Tongue (tissue), 3 donors: Measurements from ENCODE around the gene KCNK7. TPM values are rescaled to one million over a fixed set of nuclear protein-coding genes. Genes with fewer than 3 reads are reported as not detected.

Experiments used
- DNase-seq: peaks from one replicate; pipeline ENCODE4 v3.0.0-alpha.2; 2015
- small RNA-seq: library from RNA; depleted of rRNA; stranded (forward); fragments of <200 nt; gene quantifications from one replicate; pipeline ENCODE3, GENCODE V24; 2014; ENCODE audit warnings: low replicate concordance
- total RNA-seq: library from RNA; depleted of rRNA; stranded (reverse); fragments of >200 nt; gene quantifications from one replicate; pipeline ENCODE4 v1.2.3, GENCODE V29; 2014

KCNK7 gene
- total RNA-seq, 1 donor from 2014 or later, result 4.2 TPM

- DNase-seq, result no peak
Observed at GRCh38 chr11:65557280-65558001, 38.2 kb downstream of the KCNK7 start.

GRCh38 chr11:65556470-65557279 is 38.9 kb downstream of the KCNK7 start:
- DNase-seq, result no peak

- no peak for DNase-seq
Observed at GRCh38 chr11:65555693-65556231, 39.8 kb downstream of the KCNK7 start.

- DNase-seq, result no peak
Observed at GRCh38 chr11:65554842-65555430, 40.7 kb downstream of the KCNK7 start.

- no peak for DNase-seq
Observed at GRCh38 chr11:65554057-65554818, 41.4 kb downstream of the KCNK7 start.

GRCh38 chr11:65553301-65554001 is 42.1 kb downstream of the KCNK7 start:
- DNase-seq, result peak; percentile 47

- DNase-seq, result no peak
Observed at GRCh38 chr11:65552388-65552951, 43.1 kb downstream of the KCNK7 start.

- DNase-seq, result peak; percentile 45
Observed at GRCh38 chr11:65551572-65552387, 43.8 kb downstream of the KCNK7 start.

GRCh38 chr11:65549096-65549495 is 46.5 kb downstream of the KCNK7 start:
- DNase-seq, result no peak

GRCh38 chr11:65548395-65548794 is 47.2 kb downstream of the KCNK7 start:
- no peak for DNase-seq

- no peak for DNase-seq
Observed at GRCh38 chr11:65547446-65548125, 48.0 kb downstream of the KCNK7 start.

- DNase-seq, result peak; percentile 69
Observed at GRCh38 chr11:65546217-65546958, 49.2 kb downstream of the KCNK7 start.

- no peak for DNase-seq
Observed at GRCh38 chr11:65545853-65546216, 49.8 kb downstream of the KCNK7 start.

Small RNA genes within 50 kb of the gene (small RNA-seq; reads per million reads assigned to genes)
- not detected for gene AP001362.1
- 0.16 reads per million, percentile 9 among the genes with 10 or more reads in this experiment for gene MIR4690

Other genes starting within 250 kb of the KCNK7 start
- not detected for gene TIGD3, start 241.0 kb downstream of the KCNK7 start, total RNA-seq
- 4.8 TPM for gene SLC25A45, start 213.2 kb downstream of the KCNK7 start, total RNA-seq
- 63.4 TPM for gene FRMD8, start 209.2 kb downstream of the KCNK7 start, total RNA-seq
- 196 TPM for gene NEAT1, start 173.0 kb downstream of the KCNK7 start, total RNA-seq
- 27,133 TPM for gene MALAT1, start 96.8 kb downstream of the KCNK7 start, total RNA-seq
- 33.8 TPM for gene SCYL1, start 70.7 kb downstream of the KCNK7 start, total RNA-seq
- gene LTBP3, start 37.4 kb downstream of the KCNK7 start, total RNA-seq, result 116 TPM
- 26.6 TPM for gene ZNRD2, start 25.3 kb downstream of the KCNK7 start, total RNA-seq
- gene FAM89B, start 23.3 kb downstream of the KCNK7 start, total RNA-seq, result 30.4 TPM
- gene EHBP1L1, start 19.7 kb downstream of the KCNK7 start, total RNA-seq, result 284 TPM
- 46.9 TPM for gene MAP3K11, start 18.4 kb upstream of the KCNK7 start, total RNA-seq
- gene PCNX3, start 20.0 kb upstream of the KCNK7 start, total RNA-seq, result 15.8 TPM
- 23.5 TPM for gene SIPA1, start 42.3 kb upstream of the KCNK7 start, total RNA-seq
- 18.8 TPM for gene RELA, start 67.1 kb upstream of the KCNK7 start, total RNA-seq
- gene KAT5, start 116.5 kb upstream of the KCNK7 start, total RNA-seq, result 39.5 TPM
- 20.2 TPM for gene RNASEH2C, start 125.0 kb upstream of the KCNK7 start, total RNA-seq
- gene AP5B1, start 185.2 kb upstream of the KCNK7 start, total RNA-seq, result 4.6 TPM
- 2.1 TPM for gene OVOL1, start 191.3 kb upstream of the KCNK7 start, total RNA-seq
- gene SNX32, start 238.2 kb upstream of the KCNK7 start, total RNA-seq, result 0.10 TPM